ENCODE results near the gene ZGPAT.

Gene ZGPAT

GRCh38 chr20:63662813-63663189 is 45.0 kb upstream of the ZGPAT start:
- H3K9ac ChIP-seq (ENCODE audit: low read depth, low read length, poor library complexity, severe bottlenecking), result no peak overlapping the region
- H4K20me1 ChIP-seq (ENCODE audit: insufficient read depth, low read length, poor library complexity, severe bottlenecking), result peaks cover 8% of the 10 kb centered on the region
- H3K4me2 ChIP-seq (ENCODE audit: low read depth, low read length, poor library complexity, severe bottlenecking), result no peak overlapping the region
- H3K4me3 ChIP-seq (ENCODE audit: low read length, poor library complexity, severe bottlenecking), result no peak overlapping the region
- no peaks in the 10 kb centered on the region for H3F3A ChIP-seq (ENCODE audit: low read depth)
- no peaks in the 10 kb centered on the region for H3K9me2 ChIP-seq (replicated peaks; ENCODE audit: low read depth, low read length)
- H3K9me3 ChIP-seq (ENCODE audit: insufficient read depth, low read depth, low read length), result no peaks in the 10 kb centered on the region
- H3K4me1 ChIP-seq (ENCODE audit: insufficient read depth, low read length, poor library complexity, severe bottlenecking), result peaks cover 10% of the 10 kb centered on the region
- H3K79me2 ChIP-seq (ENCODE audit: insufficient read depth, low read length), result peaks cover 26% of the 10 kb centered on the region
- peaks cover 15% of the 10 kb centered on the region; the same call in 1 of the 2 replicates for H3K36me3 ChIP-seq (ENCODE audit: insufficient read depth, low read length)
- no peak for TF ChIP-seq EZH2phosphoT487 (IDR thresholded peaks at IDR 0.05; ENCODE audit: borderline replicate concordance)
- no peak for TF ChIP-seq CTCF (conservative IDR thresholded peaks at IDR 0.05; ENCODE audit: low read length)
- no peak overlapping the region for H2AFZ ChIP-seq (ENCODE audit: low read length)
- H3K27me3 ChIP-seq (ENCODE audit: insufficient read depth, low read length, poor library complexity, severe bottlenecking), result no peaks in the 10 kb centered on the region

- Histone ChIP-seq H4K20me1 (ENCODE audit: insufficient read depth, low read length, poor library complexity, severe bottlenecking) (peaks cover 8% of the 10 kb centered on the region), H3K4me1 (ENCODE audit: insufficient read depth, low read length, poor library complexity, severe bottlenecking) (peaks cover 9% of the 10 kb centered on the region)
Observed at GRCh38 chr20:63663332-63664066, 44.3 kb upstream of the ZGPAT start.

GRCh38 chr20:63664143-63664851 is 43.5 kb upstream of the ZGPAT start:
- Histone ChIP-seq H3K79me2 (ENCODE audit: insufficient read depth, low read length) (peaks cover 18% of the 10 kb centered on the region; the same call in 1 of the 2 replicates), H3K27me3 (ENCODE audit: insufficient read depth, low read length, poor library complexity, severe bottlenecking) (no peaks in the 10 kb centered on the region), H3K36me3 (ENCODE audit: insufficient read depth, low read length) (peaks cover 26% of the 10 kb centered on the region; the same call in 1 of the 2 replicates), H3K4me2 (ENCODE audit: low read depth, low read length, poor library complexity, severe bottlenecking) (no peak overlapping the region), H2AFZ (ENCODE audit: low read length) (no peak overlapping the region), H3K9me3 (ENCODE audit: insufficient read depth, low read depth, low read length) (no peaks in the 10 kb centered on the region), H3F3A (ENCODE audit: low read depth) (no peaks in the 10 kb centered on the region), H4K20me1 (ENCODE audit: insufficient read depth, low read length, poor library complexity, severe bottlenecking) (peaks cover 2% of the 10 kb centered on the region), H3K4me3 (ENCODE audit: low read length, poor library complexity, severe bottlenecking) (no peak overlapping the region), H3K9ac (ENCODE audit: low read depth, low read length, poor library complexity, severe bottlenecking) (no peak overlapping the region), H3K9me2 (replicated peaks; ENCODE audit: low read depth, low read length) (no peaks in the 10 kb centered on the region), H3K4me1 (ENCODE audit: insufficient read depth, low read length, poor library complexity, severe bottlenecking) (peaks cover 4% of the 10 kb centered on the region)
- TF ChIP-seq CTCF (conservative IDR thresholded peaks at IDR 0.05; ENCODE audit: low read length) (no peak), EZH2phosphoT487 (IDR thresholded peaks at IDR 0.05; ENCODE audit: borderline replicate concordance) (no peak)

More at GRCh38 chr20:63663332-63664066, 44.3 kb upstream of the ZGPAT start:
- H3F3A ChIP-seq (ENCODE audit: low read depth), result no peaks in the 10 kb centered on the region
- no peaks in the 10 kb centered on the region for H3K9me3 ChIP-seq (ENCODE audit: insufficient read depth, low read depth, low read length)
- H3K4me3 ChIP-seq (ENCODE audit: low read length, poor library complexity, severe bottlenecking), result no peak overlapping the region
- H3K4me2 ChIP-seq (ENCODE audit: low read depth, low read length, poor library complexity, severe bottlenecking), result no peak overlapping the region
- no peak overlapping the region for H2AFZ ChIP-seq (ENCODE audit: low read length)
- H3K79me2 ChIP-seq (ENCODE audit: insufficient read depth, low read length), result peaks cover 26% of the 10 kb centered on the region
- H3K27me3 ChIP-seq (ENCODE audit: insufficient read depth, low read length, poor library complexity, severe bottlenecking), result no peaks in the 10 kb centered on the region
- TF ChIP-seq EZH2phosphoT487 (IDR thresholded peaks at IDR 0.05; ENCODE audit: borderline replicate concordance) (no peak), CTCF (conservative IDR thresholded peaks at IDR 0.05; ENCODE audit: low read length) (no peak)
- H3K9me2 ChIP-seq (replicated peaks; ENCODE audit: low read depth, low read length), result no peaks in the 10 kb centered on the region
- H3K36me3 ChIP-seq (ENCODE audit: insufficient read depth, low read length), result peaks cover 22% of the 10 kb centered on the region; the same call in 1 of the 2 replicates
- H3K9ac ChIP-seq (ENCODE audit: low read depth, low read length, poor library complexity, severe bottlenecking), result no peak overlapping the region
